ENCODE data around the gene POR.
A peak's percentile ranks its signal among the peaks of the same experiment; 100 is the strongest.
"Not testable (repeated sequence)": the region's sequence is repeated elsewhere in the genome, so short reads cannot be mapped to it uniquely, and the experiment has no call there.

The POR gene

GRCh38 chr7:75914655-75915415 is at the start of gene POR:
POR (plus strand) TSS chr7:75915155; CDS start chr7:75954002, 38,847 bp downstream.
- DNase-seq, result peak; percentile 38

GRCh38 chr7:75866114-75866488 is 48.9 kb upstream of the POR start:
- DNase-seq, result no peak

GRCh38 chr7:75866489-75867389 is 48.2 kb upstream of the POR start:
- DNase-seq, result no peak

DNA sequence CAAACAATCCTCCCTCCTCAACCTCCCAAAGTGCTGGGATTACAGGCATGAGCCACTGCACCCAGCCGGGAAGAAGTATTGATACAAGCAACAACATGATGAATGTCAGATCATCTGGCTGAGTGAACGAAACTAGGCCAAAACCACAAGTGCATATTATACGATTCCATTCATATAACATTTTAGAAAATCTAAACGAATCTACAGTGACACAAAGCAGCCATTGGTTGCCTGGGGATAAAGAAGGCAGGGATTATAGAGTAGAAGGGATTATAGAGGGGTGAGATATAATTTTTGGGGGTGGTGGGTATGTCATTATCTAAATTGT is 47.6 kb upstream of the POR start:
- DNase-seq, result no peak

- no peak for DNase-seq
These were observed 46.8 kb upstream of the POR start for GRCh38 chr7:75868153-75868552.

DNA sequence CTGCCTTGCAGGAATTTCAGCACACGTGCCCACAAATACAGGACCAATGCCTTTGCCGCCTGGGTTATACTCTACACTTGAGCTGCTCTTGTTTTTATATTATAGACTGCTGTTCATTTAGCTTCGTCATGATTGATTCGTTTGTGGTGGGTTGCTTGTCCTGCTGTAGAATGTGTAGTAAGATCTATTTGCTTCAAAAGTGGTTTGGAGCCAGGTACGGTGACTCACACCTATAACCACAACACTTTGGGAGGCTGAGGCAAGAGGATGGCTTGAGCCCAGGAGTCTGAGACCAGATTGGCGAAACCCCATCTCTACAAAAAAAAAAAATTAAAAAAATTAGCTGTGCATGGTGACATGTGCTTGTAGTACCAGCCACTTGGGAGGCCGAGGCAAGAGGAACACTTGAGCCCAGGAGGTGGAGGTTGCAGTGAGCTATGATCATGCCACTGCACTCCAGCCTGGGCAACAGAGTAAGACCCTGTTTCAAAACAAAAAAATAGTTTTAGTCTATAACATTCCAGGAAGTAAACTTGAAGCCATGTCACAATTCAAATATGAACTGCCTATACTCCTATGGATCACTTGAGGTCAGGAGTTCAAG is 45.1 kb upstream of the POR start:
- DNase-seq, result no peak

GRCh38 chr7:75870557-75871161 is 44.3 kb upstream of the POR start:
- no peak for DNase-seq

DNA sequence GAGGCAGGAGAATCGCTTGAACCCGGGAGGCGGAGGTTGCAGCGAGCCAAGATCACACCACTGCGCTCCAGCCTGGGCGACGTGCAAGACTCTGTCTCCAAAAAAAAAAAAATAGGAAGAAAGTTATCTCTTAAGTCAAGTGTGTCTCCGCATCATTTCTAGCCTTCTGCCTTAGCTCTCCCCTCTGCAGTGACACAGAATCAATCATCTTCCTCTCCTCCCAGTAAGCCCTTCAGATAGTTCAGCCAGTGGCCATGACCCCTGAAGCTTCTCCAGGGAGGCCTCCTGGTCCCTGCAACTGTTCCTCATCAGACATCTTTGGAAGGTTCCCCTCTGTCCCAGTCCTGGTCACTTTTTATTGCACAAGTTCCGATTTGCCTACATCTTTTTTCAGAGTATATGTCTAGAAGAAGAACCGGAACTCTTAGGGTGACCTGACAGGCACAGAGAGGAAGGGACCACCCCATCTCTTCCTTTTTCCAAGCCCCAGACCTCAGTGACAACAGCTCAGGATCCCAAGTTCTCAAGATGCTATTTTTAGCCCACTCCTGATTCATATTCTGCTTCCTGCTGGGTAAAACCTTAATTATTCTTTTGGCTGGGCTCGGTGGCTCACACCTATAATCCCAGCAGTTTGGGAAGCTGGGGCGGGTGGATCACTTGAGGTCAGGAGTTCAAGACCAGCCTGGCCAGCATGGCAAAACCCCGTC is 42.7 kb upstream of the POR start:
- no peak for DNase-seq

DNA sequence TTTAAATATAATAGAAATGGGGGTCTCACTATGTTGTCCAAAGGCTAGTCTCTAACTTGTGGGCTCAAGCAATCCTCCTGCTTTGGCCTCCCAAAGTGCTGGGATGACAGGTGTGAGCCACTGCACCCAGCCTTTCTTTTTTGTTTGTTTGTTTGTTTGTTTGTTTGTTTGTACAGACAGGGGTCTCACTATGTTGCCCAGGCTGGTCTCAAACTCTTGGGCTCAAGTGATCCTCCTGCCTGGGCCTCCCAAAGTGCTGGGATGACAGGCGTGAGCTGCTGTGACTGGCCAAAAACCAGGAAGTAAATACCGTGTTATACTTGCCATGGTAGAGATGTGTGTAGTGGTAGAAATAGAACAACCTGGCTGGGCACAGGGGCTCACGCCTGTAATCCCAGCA is 40.8 kb upstream of the POR start:
- DNase-seq, result not testable (repeated sequence)

GRCh38 chr7:75875113-75876080 is 39.6 kb upstream of the POR start:
- no peak for DNase-seq

GRCh38 chr7:75876126-75876881 is 38.7 kb upstream of the POR start:
- DNase-seq, result no peak

- DNase-seq, result no peak
These were observed 36.6 kb upstream of the POR start for GRCh38 chr7:75878312-75878768.

DNA sequence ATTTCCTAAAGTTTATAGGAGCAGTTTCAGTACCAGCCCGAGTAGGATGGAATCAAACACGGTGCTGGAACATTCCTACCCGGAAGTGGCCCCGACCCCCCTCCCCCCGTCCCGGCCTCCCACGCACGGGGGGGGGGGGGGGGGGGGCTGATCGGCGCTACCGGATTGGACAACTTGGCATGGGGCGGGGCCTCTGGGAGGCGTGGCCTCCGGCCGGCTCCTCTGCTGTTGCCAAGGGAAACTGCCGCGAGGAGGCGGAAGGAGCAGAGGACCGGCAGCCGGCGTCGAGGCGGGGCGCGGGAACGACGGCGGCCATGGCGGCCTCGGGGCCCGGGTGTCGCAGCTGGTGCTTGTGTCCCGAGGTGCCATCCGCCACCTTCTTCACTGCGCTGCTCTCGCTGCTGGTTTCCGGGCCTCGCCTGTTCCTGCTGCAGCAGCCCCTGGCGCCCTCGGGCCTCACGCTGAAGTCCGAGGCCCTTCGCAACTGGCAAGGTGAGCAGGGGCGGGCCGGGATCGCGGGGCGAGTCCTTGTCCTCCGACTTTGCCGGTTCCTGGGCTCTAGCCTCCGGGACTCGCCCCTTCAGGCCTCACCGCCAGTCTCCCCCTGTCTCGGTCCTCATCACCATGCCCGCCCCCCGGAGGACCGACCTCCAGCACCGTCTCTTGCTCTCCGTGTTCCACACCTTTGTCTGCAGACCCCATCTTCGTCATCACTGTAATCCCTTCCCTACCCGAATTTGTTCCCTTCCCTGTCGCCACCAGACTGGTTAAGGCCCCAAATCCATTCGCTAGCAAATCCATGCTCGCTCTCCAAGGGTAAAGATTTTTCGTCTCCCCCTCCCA is 36.0 kb upstream of the POR start, which contains the start of gene RHBDD2:
Gene RHBDD2, plus strand, starts transcription at position 266 of the 843 bp plus-strand sequence. Its CDS starts 49 bp downstream, at position 315.
- peak; percentile 42 for DNase-seq

GRCh38 chr7:75879771-75880184 is 35.2 kb upstream of the POR start:
- no peak for DNase-seq

GRCh38 chr7:75880242-75880641 is 34.7 kb upstream of the POR start:
- DNase-seq, result no peak

GRCh38 chr7:75881436-75882095 is 33.4 kb upstream of the POR start:
- no peak for DNase-seq

DNA sequence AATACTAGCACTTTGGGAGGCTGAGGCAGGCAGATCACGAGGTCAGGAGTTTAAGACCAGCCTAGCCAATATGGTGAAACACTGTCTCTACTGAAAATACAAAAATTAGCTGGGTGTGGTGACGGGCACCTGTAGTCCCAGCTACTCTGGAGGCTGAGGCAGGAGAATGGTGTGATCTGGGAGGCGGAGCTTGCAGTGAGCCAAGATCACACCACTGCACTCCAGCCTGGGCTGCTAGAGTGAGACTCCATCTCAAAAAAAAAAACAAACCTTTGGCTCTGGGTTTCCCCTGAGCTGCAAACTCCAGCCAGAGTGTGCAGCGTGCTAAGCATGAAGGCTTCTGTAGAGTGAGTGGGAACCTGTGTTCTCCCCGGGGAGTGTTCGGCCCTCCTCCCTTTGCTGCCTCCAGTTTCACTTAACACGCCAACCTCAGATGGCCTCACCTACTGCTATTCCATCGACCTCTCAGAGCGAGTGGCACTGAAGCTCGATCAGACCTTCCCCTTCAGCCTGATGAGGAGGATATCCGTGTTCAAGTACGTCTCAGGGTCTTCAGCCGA is 31.6 kb upstream of the POR start:
- DNase-seq, result not testable (repeated sequence)

DNA sequence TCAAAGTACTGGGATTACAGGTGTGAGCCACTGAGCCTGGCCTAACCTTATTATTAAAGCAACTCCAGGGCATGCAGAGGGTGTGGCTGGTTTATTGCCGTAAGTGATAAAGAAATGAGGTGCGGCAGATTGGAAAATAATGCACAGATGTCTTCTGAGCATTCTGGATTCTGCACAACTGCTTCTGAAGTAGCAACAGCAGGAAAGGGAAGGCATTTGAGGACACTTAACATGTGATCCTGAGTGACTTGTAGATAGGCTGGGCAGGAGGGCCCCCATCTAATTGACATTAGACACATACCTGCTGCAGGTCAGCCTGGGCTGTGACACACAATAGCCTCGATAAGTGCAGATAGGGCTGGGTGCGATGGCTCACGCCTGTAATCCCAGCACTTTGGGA is 30.5 kb upstream of the POR start:
- DNase-seq, result no peak

GRCh38 chr7:75885036-75885435 is 29.9 kb upstream of the POR start:
- no peak for DNase-seq
